Aorta (tissue), 5 donors: ENCODE results near the gene MYT1. TPM values are rescaled to one million over a fixed set of nuclear protein-coding genes. Genes with fewer than 3 reads are reported as not detected.

Experiments
- ATAC-seq: fragments of 200-7000 bp; cut with Tn5 transposase; one replicate; pipeline ENCODE4 v1.9.1; 2022; ENCODE audit warnings: moderate library complexity; ENCODE audit not compliant: low FRiP score
- DNase-seq, 2 donors: peaks; one replicate each; pipeline ENCODE4 v3.0.0-alpha.2; 2020
- H3K27ac ChIP-seq, 2 donors: one replicate each; pipeline ENCODE4 v1.5.1; 2013; ENCODE audit warnings: low read length in 2 of 2, mild to moderate bottlenecking in 2 of 2, moderate library complexity in 2 of 2, control low read depth in 1 of 2, inconsistent platforms in 1 of 2, low read depth in 1 of 2
- H3K27me3 ChIP-seq, 2 donors: one replicate each; pipeline ENCODE4 v1.6.1; 2013; ENCODE audit warnings: control low read depth in 1 of 2, low read length in 1 of 2, mild to moderate bottlenecking in 1 of 2, moderate library complexity in 1 of 2; ENCODE audit not compliant: insufficient read depth in 2 of 2, control insufficient read depth in 1 of 2
- H3K36me3 ChIP-seq, 2 donors: one replicate each; pipeline ENCODE4 v1.6.1; 2013; ENCODE audit warnings: control low read depth in 1 of 2, low read length in 1 of 2, mild to moderate bottlenecking in 1 of 2; ENCODE audit not compliant: insufficient read depth in 2 of 2, control insufficient read depth in 1 of 2
- H3K4me1 ChIP-seq, 2 donors: one replicate each; pipeline ENCODE4 v1.6.1; 2013; ENCODE audit warnings: low read length in 2 of 2, control low read depth in 1 of 2, mild to moderate bottlenecking in 1 of 2, moderate library complexity in 1 of 2; ENCODE audit not compliant: insufficient read depth in 2 of 2, control insufficient read depth in 1 of 2
- H3K4me3 ChIP-seq, 2 donors: one replicate each; pipeline ENCODE4 v1.5.1; 2013; ENCODE audit warnings: low read length in 2 of 2, control low read depth in 1 of 2, mild to moderate bottlenecking in 1 of 2
- H3K9me3 ChIP-seq: one replicate; pipeline ENCODE4 v1.6.1; 2013; ENCODE audit warnings: mild to moderate bottlenecking, low read length; ENCODE audit not compliant: control insufficient read depth
- WGBS, 2 donors: extraction: QIAGEN DNeasy Blood & Tissue Kit; methylation state at CpG; one replicate each; pipeline ENCODE4 v1.1.7; 2013; 5-methylcytosine and 5-hydroxymethylcytosine counted together
- intact Hi-C, 2 donors: fragments of 100-400 bp; cut with DNase I; formaldehyde crosslinking; loops; one replicate each; pipeline versions ENCODE4 v1.14.2 to v1.15.0; 2022
- polyA plus RNA-seq, 2 donors: library from polyadenylated mRNA; stranded (reverse); fragments of 200-250 nt; gene quantifications; one replicate each; pipeline ENCODE4 v1.2.3, GENCODE V29; 2013
- total RNA-seq, 2 donors: library from RNA; stranded (reverse); fragmentation: NEBNext Ultra II Directional; extraction: Animal tissue kit (Norgen Biotek cat#: 25700); gene quantifications; one replicate each; pipeline ENCODE4 v1.2.1, GENCODE V29; 2021
- donor health status: healthy with polysubstance abuse.
- donor health status: Bipolar disorder and iron deficiency.
- donor health status: DM: no; HTN: no; CAD: no.
- donor health status: DM: no; HTN: no; CAD: no.
- donor health status: DM: yes; HTN: yes; CAD: no.

MYT1 gene
- total and polyA plus RNA-seq, 4 donors: not detected

DNA sequence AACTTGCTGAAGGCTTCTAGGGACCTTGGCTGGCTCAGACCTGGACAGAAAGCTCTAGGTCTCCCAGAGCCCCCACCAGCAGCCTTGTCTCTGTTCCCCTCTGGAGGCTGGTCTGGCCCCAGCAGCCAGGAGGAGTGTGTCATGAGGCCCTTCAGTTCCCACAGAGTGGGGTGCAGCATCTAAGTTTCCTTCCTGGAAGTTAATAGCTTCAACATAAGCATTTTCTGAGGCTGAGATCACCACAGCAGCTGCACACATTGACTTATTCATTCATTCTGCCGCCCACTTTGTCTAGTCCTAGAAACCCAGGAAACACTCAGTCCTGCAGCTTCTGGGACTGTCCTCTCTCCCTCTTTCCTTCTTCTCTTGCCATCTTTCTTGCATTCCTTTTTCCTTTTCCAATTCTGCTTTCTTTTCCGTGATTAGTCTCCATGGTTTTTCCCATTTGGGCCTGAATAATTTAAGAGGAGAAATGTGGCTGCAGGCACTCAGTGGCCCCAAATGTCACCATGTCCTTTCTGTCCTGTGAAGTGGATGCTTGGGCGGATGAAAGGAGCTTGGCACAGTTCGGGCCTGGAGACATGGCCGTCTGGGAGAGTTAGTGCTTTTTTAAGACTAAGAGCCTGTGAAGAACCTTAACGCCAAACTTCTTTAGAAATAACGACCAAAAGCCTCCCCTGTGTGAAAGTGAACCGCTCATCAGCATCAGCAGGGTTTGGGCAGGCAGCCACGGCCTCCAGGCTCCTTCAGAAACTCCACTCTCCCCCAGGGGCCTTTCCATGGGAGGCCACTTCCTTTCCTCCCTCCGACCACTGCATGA, 60.3 kb downstream of the MYT1 start:
- no peaks in the 10 kb centered on the region for H3K27me3 ChIP-seq
- H3K4me1 ChIP-seq: no peaks in the 10 kb centered on the region
- 58 to 79% methylated on average over 10 of the region's 10 CpGs for WGBS, 2 donors
- no peaks in the 10 kb centered on the region for H3K36me3 ChIP-seq
- DNase-seq (no peak), ATAC-seq (no peak)
- H3K9me3 ChIP-seq: no peaks in the 10 kb centered on the region
- intact Hi-C loops: no loop called here
- no peak overlapping the region for H3K4me3 ChIP-seq
- H3K27ac ChIP-seq: no peak overlapping the region

DNA sequence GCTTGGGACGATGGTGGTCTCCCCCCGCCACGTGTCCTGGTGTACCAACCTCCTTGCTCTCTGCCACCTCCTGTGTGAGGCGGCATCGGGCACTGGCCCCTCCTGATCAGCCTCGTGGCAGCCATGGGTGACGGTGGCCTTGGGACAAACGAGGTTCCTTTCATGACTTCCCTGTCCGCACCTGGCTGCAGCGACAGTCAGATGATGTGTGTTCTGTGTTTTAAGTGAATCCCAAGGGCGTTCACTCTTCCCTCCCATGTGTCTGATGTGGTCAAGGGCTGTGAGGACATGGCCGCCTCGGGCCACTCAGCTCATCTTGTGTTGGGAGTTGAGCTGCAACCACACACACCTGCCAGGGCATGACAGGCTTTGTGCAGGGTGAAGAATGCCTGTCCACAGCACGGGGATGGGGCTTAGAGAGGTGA, 60.9 kb downstream of the MYT1 start:
- intact Hi-C loops: no loop called here
- H3K27ac ChIP-seq: no peak overlapping the region
- no peaks in the 10 kb centered on the region for H3K27me3 ChIP-seq
- no peak for ATAC-seq
- H3K4me1 ChIP-seq: no peaks in the 10 kb centered on the region
- 75 to 85% methylated on average over 14 of the region's 14 CpGs for WGBS, 2 donors
- no peak for DNase-seq
- no peaks in the 10 kb centered on the region for H3K9me3 ChIP-seq
- H3K4me3 ChIP-seq: no peak overlapping the region
- no peaks in the 10 kb centered on the region for H3K36me3 ChIP-seq

DNA sequence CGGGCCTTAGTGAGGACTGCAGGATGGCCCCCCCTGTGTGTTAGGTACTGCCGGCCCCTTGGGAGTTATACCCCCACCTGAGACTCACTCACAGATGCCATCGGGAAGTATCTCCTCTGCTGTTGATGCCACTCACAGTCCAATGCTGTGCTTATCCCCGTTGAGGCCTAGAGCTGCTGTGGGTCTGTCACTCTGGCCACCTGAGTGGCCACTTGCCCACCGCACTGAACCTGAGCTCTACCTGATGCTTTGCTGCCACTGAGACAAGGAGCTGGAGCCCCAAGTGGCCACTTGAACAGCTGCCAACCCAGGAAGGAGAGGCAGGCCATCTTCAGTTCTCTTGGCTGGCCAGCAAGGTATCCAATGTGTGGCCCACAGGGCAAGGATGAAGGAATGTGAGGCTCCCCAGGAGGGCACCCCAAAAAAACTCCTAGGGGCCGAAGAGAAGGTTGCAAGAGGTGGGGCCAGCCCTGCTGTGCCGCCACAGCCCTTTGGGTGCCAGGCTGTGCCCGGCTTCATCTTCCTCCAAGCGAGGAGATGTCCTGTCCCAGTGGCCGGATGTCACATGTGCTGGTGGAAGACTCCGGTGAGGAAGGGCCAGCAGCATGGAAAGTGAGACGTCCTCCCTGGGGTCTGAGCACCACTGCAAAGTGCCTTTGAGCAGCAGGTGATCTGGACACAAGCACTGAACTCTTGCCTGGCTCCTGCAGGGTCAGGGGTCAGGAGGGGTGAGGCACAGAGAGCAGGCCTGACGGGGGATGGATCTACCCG, 61.8 kb downstream of the MYT1 start:
- Histone ChIP-seq H3K4me1 (no peaks in the 10 kb centered on the region), H3K27me3 (no peaks in the 10 kb centered on the region), H3K27ac (no peak overlapping the region), H3K9me3 (no peaks in the 10 kb centered on the region), H3K4me3 (no peak overlapping the region), H3K36me3 (no peaks in the 10 kb centered on the region)
- WGBS, 2 donors: 87 to 92% methylated on average over 14 of the region's 14 CpGs
- DNase-seq (no peak), ATAC-seq (no peak)
- intact Hi-C loops: no loop called here

DNA sequence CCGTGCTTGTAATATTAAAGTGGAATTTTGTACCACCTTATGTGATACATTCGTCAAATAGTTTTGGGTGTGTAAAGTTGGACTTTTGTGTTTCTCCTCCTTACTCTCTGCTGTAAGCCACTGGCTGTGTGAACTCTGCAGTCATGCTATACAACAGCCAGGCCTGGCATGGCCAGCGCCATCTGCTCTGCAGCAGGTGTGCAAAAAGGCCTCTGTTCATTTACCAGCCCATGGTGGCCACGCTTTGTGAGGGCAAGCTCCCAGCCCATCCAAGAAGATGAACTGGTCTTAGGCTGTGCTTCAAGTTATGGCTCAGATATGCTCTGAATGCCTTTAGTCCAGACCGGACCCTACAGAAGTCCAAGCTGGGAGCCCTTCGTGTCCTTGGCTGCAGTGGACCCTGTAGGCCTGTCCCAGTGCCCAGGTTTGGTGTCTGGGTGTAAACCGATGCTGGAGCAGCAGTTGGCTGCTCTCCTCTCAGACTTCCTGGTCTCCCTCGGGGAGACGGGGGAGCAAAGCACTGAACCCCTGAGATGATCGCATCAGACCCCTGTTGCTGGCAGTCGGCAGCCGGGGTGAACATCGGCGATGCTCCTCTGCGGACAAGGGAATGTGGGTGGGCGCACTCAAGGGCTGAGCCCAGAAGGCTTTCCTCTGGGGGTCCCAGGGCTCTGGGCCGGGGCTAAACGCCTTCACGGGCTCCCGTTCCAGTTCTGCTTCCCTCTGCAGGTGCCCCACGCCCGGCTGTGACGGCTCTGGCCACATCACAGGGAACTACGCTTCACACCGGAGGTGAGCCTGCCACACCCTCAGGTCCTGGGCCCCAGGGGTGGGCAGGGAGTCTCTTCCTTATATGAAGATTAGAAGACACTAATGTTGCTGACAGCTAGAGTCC, 62.7 kb downstream of the MYT1 start:
- no peak overlapping the region for H3K27ac ChIP-seq
- intact Hi-C loops: no loop called here
- no peak overlapping the region for H3K4me3 ChIP-seq
- H3K4me1 ChIP-seq: no peaks in the 10 kb centered on the region
- ATAC-seq (no peak), DNase-seq (no peak)
- WGBS, 2 donors: 87 to 88% methylated on average over 25 of the region's 25 CpGs
- H3K36me3 ChIP-seq: no peaks in the 10 kb centered on the region
- H3K27me3 ChIP-seq: no peaks in the 10 kb centered on the region
- H3K9me3 ChIP-seq: no peaks in the 10 kb centered on the region

DNA sequence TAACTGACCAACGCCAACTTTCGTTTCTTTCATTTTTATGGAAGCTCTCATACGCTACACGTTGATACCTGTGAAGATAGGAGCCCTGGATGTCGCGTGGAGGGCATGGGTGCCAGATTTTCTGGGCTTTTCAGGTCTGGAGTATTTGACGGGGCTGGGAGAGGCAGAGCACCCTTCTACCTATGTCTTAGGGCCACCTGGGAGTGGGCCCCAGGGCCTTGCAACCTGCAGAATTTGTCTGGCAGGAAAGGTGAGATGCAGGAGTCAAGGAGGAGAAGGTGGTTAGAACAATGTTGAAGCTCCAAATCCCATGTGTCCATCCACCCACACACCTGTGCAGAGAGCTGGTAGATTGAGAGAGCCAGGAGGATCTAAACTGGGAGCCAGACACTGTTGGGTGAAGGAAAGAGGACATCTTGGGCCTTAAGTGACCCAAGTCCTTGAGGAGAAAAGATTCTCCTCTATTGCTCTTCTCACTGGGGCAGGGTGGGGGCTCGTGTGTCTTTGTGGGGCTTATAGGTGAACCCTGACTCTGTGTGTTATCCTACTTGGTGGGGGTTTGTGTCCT, 63.9 kb downstream of the MYT1 start:
- Histone ChIP-seq H3K36me3 (no peaks in the 10 kb centered on the region), H3K4me1 (no peaks in the 10 kb centered on the region), H3K9me3 (no peaks in the 10 kb centered on the region), H3K27me3 (no peaks in the 10 kb centered on the region), H3K27ac (no peak overlapping the region), H3K4me3 (no peak overlapping the region)
- ATAC-seq: no peak
- 92 to 93% methylated on average over 8 of the region's 8 CpGs for WGBS, 2 donors
- intact Hi-C loops: no loop called here
- DNase-seq: no peak

DNA sequence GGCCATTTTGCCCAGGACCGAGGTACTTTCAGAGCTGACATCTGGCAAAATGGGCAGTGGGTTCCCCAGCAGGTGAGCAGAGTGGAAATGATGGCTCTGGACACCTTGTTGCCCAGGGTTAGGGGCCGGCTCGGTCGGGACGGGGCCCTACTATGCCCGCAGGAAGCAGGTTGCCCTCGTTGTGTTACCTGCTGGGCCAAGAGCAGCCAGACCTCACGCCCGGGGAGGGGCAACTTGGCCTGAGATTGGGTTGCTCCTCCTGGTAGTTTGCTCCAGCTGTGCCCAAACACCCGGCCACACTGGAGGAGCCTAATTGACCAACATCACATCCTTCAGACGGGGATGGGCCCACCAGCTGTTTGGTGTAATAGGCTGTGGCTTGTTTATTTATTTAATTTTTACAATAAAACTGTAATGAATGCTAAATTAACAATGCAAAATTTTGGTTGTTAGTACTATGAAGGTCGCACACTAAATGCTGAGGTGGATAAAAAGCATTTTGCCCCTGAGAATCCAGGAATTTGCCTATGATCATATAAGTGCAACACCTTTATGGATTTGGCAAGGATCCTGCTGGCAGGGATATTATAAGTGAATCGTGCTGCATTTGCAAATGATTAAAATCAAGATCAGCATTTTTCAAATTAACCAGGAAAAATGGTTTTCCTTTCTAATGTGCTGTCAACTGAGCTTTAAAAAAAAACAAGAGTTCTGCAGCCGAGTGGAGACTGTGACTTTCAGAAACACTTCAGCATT, 64.7 kb downstream of the MYT1 start:
- ATAC-seq (no peak), DNase-seq (no peak)
- intact Hi-C loops: no loop called here
- no peaks in the 10 kb centered on the region for H3K27me3 ChIP-seq
- 71 to 75% methylated on average over 14 of the region's 14 CpGs for WGBS, 2 donors
- H3K27ac ChIP-seq: no peak overlapping the region
- H3K4me1 ChIP-seq: no peaks in the 10 kb centered on the region
- no peaks in the 10 kb centered on the region for H3K9me3 ChIP-seq
- no peak overlapping the region for H3K4me3 ChIP-seq
- H3K36me3 ChIP-seq: no peaks in the 10 kb centered on the region

DNA sequence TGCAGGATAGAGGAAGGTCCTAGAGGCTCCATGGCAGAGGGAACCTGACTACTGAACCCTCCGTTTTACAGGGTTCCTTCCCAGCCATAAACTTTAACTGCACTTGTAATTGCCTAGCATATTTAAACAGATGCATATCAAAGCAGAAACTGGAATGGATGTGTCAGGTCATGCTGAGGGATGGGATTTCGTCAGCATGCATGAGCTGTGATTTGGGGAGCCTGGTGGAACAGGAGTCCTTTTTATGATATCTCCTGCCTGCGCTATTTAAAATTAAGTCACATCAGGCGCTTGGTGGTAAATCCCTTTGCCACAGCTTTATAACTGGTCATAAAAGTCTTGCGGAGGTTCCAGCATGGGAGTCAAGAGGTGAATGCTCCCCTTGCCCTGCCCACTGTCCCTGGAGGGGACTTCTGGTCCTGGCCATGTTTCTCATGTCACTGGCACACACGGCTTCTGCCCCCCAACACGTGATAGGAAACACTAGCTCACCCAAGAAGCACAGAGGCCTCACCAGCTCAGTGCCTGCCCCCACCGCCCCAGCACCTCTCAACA, 65.3 kb downstream of the MYT1 start:
- 58 to 60% methylated on average over 8 of the region's 8 CpGs for WGBS, 2 donors
- no peak overlapping the region for H3K4me3 ChIP-seq
- H3K9me3 ChIP-seq: no peaks in the 10 kb centered on the region
- no peaks in the 10 kb centered on the region for H3K4me1 ChIP-seq
- DNase-seq (no peak), ATAC-seq (no peak)
- H3K36me3 ChIP-seq: no peaks in the 10 kb centered on the region
- H3K27me3 ChIP-seq: no peaks in the 10 kb centered on the region
- intact Hi-C loops: no loop called here
- no peak overlapping the region for H3K27ac ChIP-seq
